Astrocyte of the spinal cord (primary cell): ENCODE data around the gene NDUFB7.

Source experiments
- DNase-seq: peaks from one replicate; pipeline ENCODE4 v3.0.0; 2011; ENCODE audit warnings: low read depth, low spot score
- H3K4me3 ChIP-seq: 2 replicates; pipeline ENCODE4 v1.5.1; 2011; ENCODE audit warnings: low read depth, mild to moderate bottlenecking, low read length, moderate library complexity
- in situ Hi-C: cut with HindIII; loops from 2 replicates; pipeline ENCODE4 v1.10.0; 2017; ENCODE audit warnings: low sequenced_read_pairs
- TF ChIP-seq, protein P1 (sequence below): IDR thresholded peaks from 2 replicates; pipeline ENCODE4 v1.5.1; 2012; ENCODE audit warnings: low read depth, mild to moderate bottlenecking, low read length, inconsistent platforms

Gene NDUFB7

DNA sequence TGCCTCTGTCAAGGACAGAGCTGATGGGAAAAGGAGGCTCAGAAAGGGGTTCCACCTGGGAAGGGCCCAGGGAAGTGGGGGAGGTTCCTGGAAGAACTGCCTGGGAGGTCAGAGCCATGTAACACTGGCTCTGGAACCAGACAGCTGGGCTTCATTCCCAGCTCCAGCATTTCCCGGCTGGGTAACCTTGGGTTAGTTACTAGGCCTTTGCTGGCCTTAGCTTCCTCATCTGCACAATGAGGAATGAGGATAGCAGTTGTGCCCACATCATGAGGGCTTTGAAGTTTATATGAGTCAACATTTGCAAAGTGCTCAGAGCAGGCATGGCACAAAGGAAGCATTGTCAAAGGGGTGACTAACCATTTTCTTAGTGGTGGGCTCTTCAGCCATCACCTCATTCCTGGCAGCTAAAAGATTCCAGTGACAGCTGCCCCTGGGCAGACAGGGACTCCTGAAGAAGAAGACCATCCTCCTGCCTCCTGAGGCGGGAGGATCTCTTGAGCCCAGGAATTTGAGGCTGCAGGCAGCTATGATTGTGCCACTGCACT lies 51.9 kb downstream of the NDUFB7 start:
- TF ChIP-seq, protein P1, sequence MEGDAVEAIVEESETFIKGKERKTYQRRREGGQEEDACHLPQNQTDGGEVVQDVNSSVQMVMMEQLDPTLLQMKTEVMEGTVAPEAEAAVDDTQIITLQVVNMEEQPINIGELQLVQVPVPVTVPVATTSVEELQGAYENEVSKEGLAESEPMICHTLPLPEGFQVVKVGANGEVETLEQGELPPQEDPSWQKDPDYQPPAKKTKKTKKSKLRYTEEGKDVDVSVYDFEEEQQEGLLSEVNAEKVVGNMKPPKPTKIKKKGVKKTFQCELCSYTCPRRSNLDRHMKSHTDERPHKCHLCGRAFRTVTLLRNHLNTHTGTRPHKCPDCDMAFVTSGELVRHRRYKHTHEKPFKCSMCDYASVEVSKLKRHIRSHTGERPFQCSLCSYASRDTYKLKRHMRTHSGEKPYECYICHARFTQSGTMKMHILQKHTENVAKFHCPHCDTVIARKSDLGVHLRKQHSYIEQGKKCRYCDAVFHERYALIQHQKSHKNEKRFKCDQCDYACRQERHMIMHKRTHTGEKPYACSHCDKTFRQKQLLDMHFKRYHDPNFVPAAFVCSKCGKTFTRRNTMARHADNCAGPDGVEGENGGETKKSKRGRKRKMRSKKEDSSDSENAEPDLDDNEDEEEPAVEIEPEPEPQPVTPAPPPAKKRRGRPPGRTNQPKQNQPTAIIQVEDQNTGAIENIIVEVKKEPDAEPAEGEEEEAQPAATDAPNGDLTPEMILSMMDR, result no peak
- DNase-seq, result peak; percentile 88
- in situ Hi-C loops, result no loop called here
- H3K4me3 ChIP-seq, result no peak overlapping the region

DNA sequence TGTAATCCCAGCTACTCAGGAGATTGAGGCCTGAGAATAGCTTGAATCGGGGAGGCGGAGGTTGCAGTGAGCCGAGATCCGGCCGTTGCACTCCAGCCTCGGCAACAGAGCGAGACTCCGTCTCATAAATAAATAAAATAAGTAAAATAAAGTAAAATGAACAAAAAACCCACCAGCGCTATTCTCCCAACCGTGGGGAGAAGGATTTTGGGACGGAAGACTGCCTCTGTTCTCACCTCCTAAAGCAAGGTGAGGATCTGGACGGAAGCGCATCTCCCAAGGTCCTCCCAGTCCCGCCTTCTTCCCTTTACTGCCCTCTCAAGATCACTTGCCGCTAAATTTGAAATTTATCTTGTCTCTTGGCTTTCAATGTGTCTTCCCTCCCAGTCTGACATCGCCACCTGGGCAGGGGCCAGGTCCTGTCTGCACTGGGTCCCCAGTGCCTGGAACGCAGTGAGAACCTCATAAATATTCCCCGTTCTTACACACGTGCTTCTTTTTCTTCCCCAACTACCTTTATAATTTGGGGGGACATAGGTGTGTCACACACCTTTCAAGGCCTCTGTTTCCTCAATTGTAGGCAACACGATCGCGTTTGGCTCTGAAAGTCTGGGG lies 52.5 kb downstream of the NDUFB7 start:
- DNase-seq, result no peak
- TF ChIP-seq, protein P1, result no peak
- in situ Hi-C loops, result no loop called here
- H3K4me3 ChIP-seq, result no peak overlapping the region

DNA sequence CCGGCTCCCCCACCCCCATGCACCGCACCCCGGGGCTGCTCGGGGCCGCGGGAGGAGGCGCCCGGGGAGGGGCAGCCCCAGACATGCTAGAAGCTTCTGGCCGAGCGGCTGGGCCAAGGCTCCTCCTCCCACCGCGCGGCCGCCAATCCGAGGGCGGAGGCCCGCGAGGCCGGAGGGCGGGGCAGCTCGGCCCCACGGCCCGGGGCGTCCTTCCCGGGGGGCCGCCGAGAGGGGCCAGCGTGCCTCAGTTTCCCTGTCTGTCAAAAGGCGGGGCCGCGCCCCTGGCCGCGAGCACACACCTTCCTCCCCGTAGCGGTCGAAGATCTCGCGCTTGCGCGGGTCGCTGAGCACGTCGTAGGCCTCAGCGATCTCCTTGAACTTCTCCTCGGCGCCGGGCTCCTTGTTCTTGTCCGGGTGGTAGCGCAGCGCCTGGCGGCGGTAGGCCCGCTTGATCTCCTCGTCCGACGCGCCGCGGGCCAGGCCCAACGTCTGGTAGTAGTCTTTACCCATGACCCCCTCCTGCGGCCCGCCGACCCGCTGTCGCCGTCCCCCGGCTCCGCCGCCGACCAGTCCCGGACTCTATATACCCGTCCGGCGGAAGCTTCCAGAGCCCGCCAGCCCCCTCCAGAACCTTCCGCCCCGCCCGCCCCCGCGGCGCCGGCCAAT lies 53.9 kb downstream of the NDUFB7 start, which contains the start of gene DNAJB1:
DNAJB1 (minus strand) TSS at position 558 of the 666 bp plus-strand sequence; CDS start at position 510, 48 bp downstream.
- in situ Hi-C loops, result no loop called here
- H3K4me3 ChIP-seq, result peak within 1 kb of the TSS; percentile 68
- TF ChIP-seq, protein P1, result no peak
- peak; percentile 94 for DNase-seq

DNA sequence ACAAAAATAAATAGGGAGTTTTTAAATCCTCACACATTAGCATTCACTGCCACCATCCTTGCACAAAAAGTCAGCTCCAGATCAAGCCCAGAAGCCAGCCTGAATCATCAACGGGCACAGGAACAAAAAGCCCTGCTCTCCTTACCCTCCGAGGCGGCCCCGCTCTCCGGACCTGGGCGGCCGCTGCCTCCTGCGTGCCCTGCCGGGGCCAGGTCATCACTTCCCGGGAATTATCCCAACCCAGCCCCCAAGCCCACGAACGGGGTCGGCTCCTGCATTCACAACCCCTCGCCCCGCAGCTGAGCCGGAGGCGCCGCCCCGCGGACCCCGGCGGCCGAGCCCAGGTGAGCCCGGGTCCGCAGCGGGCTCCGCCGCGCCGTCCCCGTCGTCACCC lies 54.4 kb downstream of the NDUFB7 start:
- H3K4me3 ChIP-seq, result peak overlapping the region; percentile 68
- no peak for DNase-seq
- in situ Hi-C loops, result no loop called here
- TF ChIP-seq, protein P1, result no peak

DNA sequence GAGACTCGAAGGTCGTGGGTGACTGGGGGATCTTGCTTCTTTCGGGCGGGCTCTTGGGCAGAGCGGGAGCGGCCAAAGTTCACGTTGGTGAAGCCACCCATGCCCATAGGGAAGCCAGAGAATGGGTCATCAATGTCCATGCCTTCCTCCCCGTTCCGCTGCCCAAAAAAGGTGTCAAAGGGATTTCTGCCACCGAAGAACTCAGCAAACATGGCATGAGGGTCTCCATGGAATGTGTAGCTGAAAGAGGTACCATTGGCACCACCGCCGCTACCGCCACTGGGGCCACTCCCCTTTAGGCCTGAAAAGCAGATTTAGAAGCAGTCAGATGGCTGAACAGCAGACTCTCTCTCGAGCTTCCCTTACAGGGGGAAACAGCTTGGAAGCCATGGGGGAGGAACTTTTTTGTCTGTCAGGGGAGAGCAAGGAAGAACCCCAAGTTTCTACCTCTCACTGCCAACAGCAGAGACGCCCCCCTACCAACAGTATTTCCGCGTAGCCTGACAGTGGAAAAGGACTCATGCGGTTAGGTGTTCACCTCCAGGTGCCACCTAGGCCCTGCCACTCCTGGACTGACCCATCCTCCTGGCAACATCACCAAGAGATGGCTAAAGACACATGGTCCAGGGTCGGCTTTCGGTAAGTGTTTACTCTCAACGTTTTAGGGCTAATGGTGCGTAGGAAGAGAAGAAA lies 55.0 kb downstream of the NDUFB7 start:
- TF ChIP-seq, protein P1, result no peak
- peak overlapping the region; percentile 68 for H3K4me3 ChIP-seq
- no peak for DNase-seq
- in situ Hi-C loops, result no loop called here
